GM12878 (cell line): Measurements from ENCODE around the gene ANO2. TPM values are rescaled to one million over a fixed set of nuclear protein-coding genes. Genes with fewer than 3 reads are reported as not detected.

Experiments used
- ATAC-seq: fragments of 200-7000 bp; cut with Tn5 transposase; 3 replicates; pipeline ENCODE4 v1.9.1; 2020; ENCODE audit warnings: mild to moderate bottlenecking, moderate library complexity
- BruUV-seq: library from RNA; stranded (reverse); fragments of 400-500 nt; replicated peaks from 2 replicates; lab custom pipeline; 2021; lab: Mats Ljungman, UMichigan
- CTCF ChIA-PET: fragments of 300-600 bp; sonication (Branson Sonifier 250); formaldehyde crosslinking; extraction: SDS; loops from one replicate; lab custom pipeline; 2021; ENCODE audit warnings: inconsistent platforms; lab: Yijun Ruan, JAX
- POLR2A ChIA-PET: fragments of 350-600 bp; formaldehyde crosslinking; extraction: SDS; loops from one replicate; lab custom pipeline; 2021; ENCODE audit warnings: inconsistent platforms; lab: Charles Lee
- RAD21 ChIA-PET: fragments of 300-600 bp; sonication (Branson Sonifier 250); formaldehyde crosslinking; loops from one replicate; lab custom pipeline; 2023; ENCODE audit warnings: antibody characterized with exemption; ENCODE audit not compliant: unreplicated experiment; lab: Charles Lee
- SMC1A ChIA-PET: fragments of 300-600 bp; sonication (Branson Sonifier 250); formaldehyde crosslinking; loops from one replicate; lab custom pipeline; 2023; ENCODE audit not compliant: unreplicated experiment, uncharacterized antibody; lab: Charles Lee
- DNase-seq: peaks from one replicate; pipeline ENCODE4 v3.0.0-alpha.2; 2011; ENCODE audit warnings: low read depth, low spot score
- FAIRE-seq: peaks from 3 replicates; lab custom pipeline; 2011; peaks lifted over from hg19 to GRCh38; lab: Jason Lieb, UNC
- H2AFZ ChIP-seq: 2 replicates; pipeline ENCODE4 v1.6.0; 2011; ENCODE audit warnings: low read depth, low read length, control low read depth; ENCODE audit not compliant: control insufficient read depth
- H3K27ac ChIP-seq: 2 replicates; pipeline ENCODE4 v1.5.1; 2011; ENCODE audit warnings: control low read depth; ENCODE audit not compliant: control insufficient read depth, insufficient read depth
- H3K27me3 ChIP-seq, 2 experiments: replicated peaks in 1 of 2; 2 replicates each; pipeline versions ENCODE4 v1.6.0 to v1.6.1; 2011; ENCODE audit warnings: low read length in 1 of 2; ENCODE audit not compliant: control insufficient read depth in 2 of 2, insufficient read depth in 2 of 2
- H3K36me3 ChIP-seq, 2 experiments: 2 replicates each; pipeline ENCODE4 v1.5.1; 2011; ENCODE audit warnings: low read length in 1 of 2; ENCODE audit not compliant: control insufficient read depth in 2 of 2, insufficient read depth in 2 of 2
- H3K4me1 ChIP-seq: 2 replicates; pipeline ENCODE4 v1.6.1; 2011; ENCODE audit warnings: mild to moderate bottlenecking, low read length, moderate library complexity, mixed read lengths; ENCODE audit not compliant: control insufficient read depth, insufficient read depth
- H3K4me2 ChIP-seq: 2 replicates; pipeline ENCODE4 v1.6.0; 2011; ENCODE audit warnings: control low read depth; ENCODE audit not compliant: control insufficient read depth, insufficient read depth
- H3K4me3 ChIP-seq: fragments of 200-600 bp; sonication (generic); 2 replicates; pipeline ENCODE4 v1.5.1; 2016
- H3K79me2 ChIP-seq: 2 replicates; pipeline ENCODE4 v1.6.0; 2011; ENCODE audit warnings: low read length; ENCODE audit not compliant: control insufficient read depth, insufficient read depth
- H3K9ac ChIP-seq: 2 replicates; pipeline ENCODE4 v1.8.0; 2011; ENCODE audit warnings: low read length, control low read depth, mixed read lengths; ENCODE audit not compliant: control insufficient read depth, insufficient read depth
- H3K9me3 ChIP-seq: replicated peaks from 3 replicates; pipeline ENCODE4 v1.5.1; 2011; ENCODE audit warnings: mild to moderate bottlenecking, low read length; ENCODE audit not compliant: control insufficient read depth, insufficient read depth
- H4K20me1 ChIP-seq: 2 replicates; pipeline ENCODE4 v1.6.0; 2011; ENCODE audit not compliant: control insufficient read depth, insufficient read depth
- BHLHE40 ChIP-seq, 2 experiments: fragments of 450-650 bp in 1 of 2; IDR thresholded peaks; 2 replicates each; pipeline ENCODE4 v1.6.1; 2011 to 2017; ENCODE audit warnings: low read depth in 2 of 2, borderline replicate concordance in 1 of 2, improper control_type of control experiment in 1 of 2, low read length in 1 of 2, mild to moderate bottlenecking in 1 of 2
- BRCA1 ChIP-seq: IDR thresholded peaks from 2 replicates; pipeline ENCODE4 v1.6.1; 2011; ENCODE audit warnings: low read depth, low read length, improper control_type of control experiment
- MXI1 ChIP-seq: fragments of 150-350 bp; IDR thresholded peaks from 2 replicates; pipeline ENCODE4 v1.6.1; 2011; ENCODE audit warnings: low read depth, mild to moderate bottlenecking, inconsistent platforms, low read length, improper control_type of control experiment
- MYC ChIP-seq: IDR thresholded peaks from 2 replicates; pipeline ENCODE4 v1.6.1; 2011; ENCODE audit warnings: mild to moderate bottlenecking, low read length, moderate library complexity, inconsistent platforms; ENCODE audit not compliant: insufficient read depth, insufficient replicate concordance, insufficient read length, severe bottlenecking
- NRF1 ChIP-seq: conservative IDR thresholded peaks from 2 replicates; pipeline ENCODE4 v1.6.1; 2011; ENCODE audit warnings: mild to moderate bottlenecking, low read depth, low read length, improper control_type of control experiment
- POLR2A ChIP-seq: IDR thresholded peaks from 2 replicates; pipeline ENCODE4 v1.6.1; 2011; ENCODE audit warnings: low read depth, mild to moderate bottlenecking, low read length
- SPI1 ChIP-seq: IDR thresholded peaks from 2 replicates; pipeline ENCODE4 v1.6.1; 2011; ENCODE audit warnings: low read depth, mild to moderate bottlenecking, low read length, moderate library complexity, borderline replicate concordance; ENCODE audit not compliant: insufficient read depth
- SREBF1 ChIP-seq: IDR thresholded peaks from 2 replicates; pipeline ENCODE4 v1.6.1; 2012; ENCODE audit warnings: mild to moderate bottlenecking, low read length
- ZNF384 ChIP-seq: IDR thresholded peaks from 2 replicates; pipeline ENCODE4 v1.6.1; 2012; ENCODE audit warnings: low read depth, mild to moderate bottlenecking, low read length, improper control_type of control experiment, borderline replicate concordance
- WGBS: methylation state at CpG from one replicate; pipeline ENCODE4 v1.1.6; 2016; ENCODE audit warnings: low lambda C conversion rate; ENCODE audit not compliant: insufficient replicate concordance, insufficient coverage; ENCODE audit errors: missing lambda C conversion rate; 5-methylcytosine and 5-hydroxymethylcytosine counted together
- in situ Hi-C: fragments of 300-500 bp; cut with MboI; formaldehyde crosslinking; loops from 9 replicates; pipeline ENCODE4 v1.14.3; 2018; ENCODE audit warnings: mixed read lengths
- intact Hi-C: fragments of 100-400 bp; cut with micrococcal nuclease; formaldehyde crosslinking; loops from one replicate; pipeline ENCODE4 v1.14.2; 2022; ENCODE audit not compliant: unreplicated experiment
- polyA plus RNA-seq, 11 experiments: library from polyadenylated mRNA; depleted of rRNA in 4 of 11; unstranded in 6 of 11; stranded (reverse) in 5 of 11; fragments of >200 nt; fragmentation: Nextera tagmentation in 4 of 11; fragmentation: Illumina TruSeq in 1 of 11; extraction: Ambion mirVana in 4 of 11; extraction: Trizol in 1 of 11; gene quantifications; 1 replicate in 1 of 11; 2 replicates in 10 of 11; pipeline versions ENCODE4 v1.2.1 to v1.2.3, GENCODE V29; 2011 to 2016; ENCODE audit warnings: inconsistent platforms in 2 of 11, missing spikeins in 2 of 11, low read depth in 1 of 11
- total RNA-seq, 4 experiments: library from RNA; depleted of rRNA in 3 of 4; stranded (reverse); fragments of >200 nt in 3 of 4; fragmentation: Illumina TruSeq in 1 of 4; extraction: Trizol in 1 of 4; gene quantifications; 2 replicates each; pipeline versions ENCODE4 v1.2.1 to v1.2.3, GENCODE V29; 2013 to 2021
- TF ChIP-seq, protein P1 (sequence below): fragments of 450-650 bp; IDR thresholded peaks from 2 replicates; pipeline ENCODE4 v1.6.1; 2016; ENCODE audit warnings: mild to moderate bottlenecking
- TF ChIP-seq, protein P2 (sequence below): fragments of 450-650 bp; IDR thresholded peaks from 2 replicates; pipeline ENCODE4 v1.6.1; 2016; ENCODE audit warnings: mild to moderate bottlenecking, moderate library complexity, borderline replicate concordance
- TF ChIP-seq, protein P3 (sequence below): IDR thresholded peaks from 2 replicates; pipeline ENCODE4 v1.6.1; 2011; ENCODE audit warnings: borderline replicate concordance, low read depth, mild to moderate bottlenecking, moderate library complexity, mixed read lengths, low read length; ENCODE audit not compliant: insufficient read depth; ENCODE audit errors: extremely low read length

The ANO2 gene
- total and polyA plus RNA-seq, 10 of the 15 experiments (the other 5 are each of a cell fraction or from before 2014, with no cell fraction given) = not detected

DNA sequence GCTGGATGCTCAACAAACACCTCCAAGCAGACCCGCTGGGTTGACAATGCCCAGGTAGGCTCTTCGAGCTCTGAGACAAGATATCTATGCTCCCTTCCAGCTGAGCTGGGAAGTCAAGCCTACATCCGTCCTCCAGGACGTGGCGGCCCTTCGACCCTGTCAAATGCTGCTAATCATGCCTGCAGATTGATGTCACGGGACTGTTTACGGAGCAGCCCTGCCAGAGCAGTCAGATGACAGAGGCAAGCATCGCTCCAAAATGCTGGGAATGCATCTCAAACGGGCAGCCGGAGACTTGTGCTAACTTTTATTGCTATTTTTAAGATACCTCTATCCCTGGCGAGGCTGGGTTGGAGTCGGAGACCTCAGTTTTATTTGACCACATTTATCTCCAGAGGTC, 373.9 kb downstream of the ANO2 start:
- no peak overlapping the region for H3K4me3 ChIP-seq
- H2AFZ ChIP-seq = no peak overlapping the region
- H3K9ac ChIP-seq = no peak overlapping the region
- H3K36me3 ChIP-seq = no peaks in the 10 kb centered on the region
- H3K4me2 ChIP-seq = no peak overlapping the region
- ATAC-seq = no peak
- FAIRE-seq = no peak
- intact Hi-C loops (no loop called here), in situ Hi-C loops (no loop called here)
- CTCF ChIA-PET = no interaction called here
- WGBS = 25% methylated on average over 13 of the region's 13 CpGs
- peaks cover 0 to 2% of the 10 kb centered on the region in 2 experiments; a peak in 2 of 4 replicates for H3K27me3 ChIP-seq
- H3K9me3 ChIP-seq = no peaks in the 10 kb centered on the region
- TF ChIP-seq NRF1 (no peak), SREBF1 (no peak), MXI1 (no peak), SPI1 (no peak)
- TF ChIP-seq, protein P1, sequence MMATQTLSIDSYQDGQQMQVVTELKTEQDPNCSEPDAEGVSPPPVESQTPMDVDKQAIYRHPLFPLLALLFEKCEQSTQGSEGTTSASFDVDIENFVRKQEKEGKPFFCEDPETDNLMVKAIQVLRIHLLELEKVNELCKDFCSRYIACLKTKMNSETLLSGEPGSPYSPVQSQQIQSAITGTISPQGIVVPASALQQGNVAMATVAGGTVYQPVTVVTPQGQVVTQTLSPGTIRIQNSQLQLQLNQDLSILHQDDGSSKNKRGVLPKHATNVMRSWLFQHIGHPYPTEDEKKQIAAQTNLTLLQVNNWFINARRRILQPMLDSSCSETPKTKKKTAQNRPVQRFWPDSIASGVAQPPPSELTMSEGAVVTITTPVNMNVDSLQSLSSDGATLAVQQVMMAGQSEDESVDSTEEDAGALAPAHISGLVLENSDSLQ = no peak
- H3K4me1 ChIP-seq = no peaks in the 10 kb centered on the region
- SMC1A ChIA-PET = no interaction called here
- no peak overlapping the region for H3K27ac ChIP-seq
- POLR2A ChIA-PET = no interaction called here
- no peaks in the 10 kb centered on the region for H3K79me2 ChIP-seq
- RAD21 ChIA-PET = no interaction called here
- no peak for DNase-seq
- no peaks in the 10 kb centered on the region for H4K20me1 ChIP-seq
- BruUV-seq = no TSS peak

GRCh38 chr12:5570416-5570815, 374.6 kb downstream of the ANO2 start:
- RAD21 ChIA-PET = no interaction called here
- POLR2A ChIA-PET = no interaction called here
- SMC1A ChIA-PET = no interaction called here
- no peaks in the 10 kb centered on the region for H3K9me3 ChIP-seq
- FAIRE-seq (no peak), DNase-seq (no peak), ATAC-seq (no peak)
- no peaks in the 10 kb centered on the region for H4K20me1 ChIP-seq
- BruUV-seq = no TSS peak
- no peaks in the 10 kb centered on the region for H3K79me2 ChIP-seq
- no peak overlapping the region for H2AFZ ChIP-seq
- H3K27ac ChIP-seq = no peak overlapping the region
- intact Hi-C loops (no loop called here), in situ Hi-C loops (no loop called here)
- H3K4me1 ChIP-seq = no peaks in the 10 kb centered on the region
- CTCF ChIA-PET = no interaction called here
- H3K4me3 ChIP-seq = no peak overlapping the region
- H3K27me3 ChIP-seq = peaks cover 0 to 2% of the 10 kb centered on the region in 2 experiments; a peak in 2 of 4 replicates
- H3K36me3 ChIP-seq = no peaks in the 10 kb centered on the region
- no peak overlapping the region for H3K9ac ChIP-seq
- H3K4me2 ChIP-seq = no peak overlapping the region
- 0% methylated on average over 1 of the region's 1 CpG for WGBS
- TF ChIP-seq ZNF384 = no peak
- TF ChIP-seq BRCA1 = no peak
- TF ChIP-seq BHLHE40 (IDR thresholded peaks at IDR 0.05; ENCODE audit: borderline replicate concordance in 1 of 2, low read depth in 2 of 2, low read length in 1 of 2) = no peak
- TF ChIP-seq POLR2A = no peak
- TF ChIP-seq MYC = no peak
- TF ChIP-seq, protein P2, sequence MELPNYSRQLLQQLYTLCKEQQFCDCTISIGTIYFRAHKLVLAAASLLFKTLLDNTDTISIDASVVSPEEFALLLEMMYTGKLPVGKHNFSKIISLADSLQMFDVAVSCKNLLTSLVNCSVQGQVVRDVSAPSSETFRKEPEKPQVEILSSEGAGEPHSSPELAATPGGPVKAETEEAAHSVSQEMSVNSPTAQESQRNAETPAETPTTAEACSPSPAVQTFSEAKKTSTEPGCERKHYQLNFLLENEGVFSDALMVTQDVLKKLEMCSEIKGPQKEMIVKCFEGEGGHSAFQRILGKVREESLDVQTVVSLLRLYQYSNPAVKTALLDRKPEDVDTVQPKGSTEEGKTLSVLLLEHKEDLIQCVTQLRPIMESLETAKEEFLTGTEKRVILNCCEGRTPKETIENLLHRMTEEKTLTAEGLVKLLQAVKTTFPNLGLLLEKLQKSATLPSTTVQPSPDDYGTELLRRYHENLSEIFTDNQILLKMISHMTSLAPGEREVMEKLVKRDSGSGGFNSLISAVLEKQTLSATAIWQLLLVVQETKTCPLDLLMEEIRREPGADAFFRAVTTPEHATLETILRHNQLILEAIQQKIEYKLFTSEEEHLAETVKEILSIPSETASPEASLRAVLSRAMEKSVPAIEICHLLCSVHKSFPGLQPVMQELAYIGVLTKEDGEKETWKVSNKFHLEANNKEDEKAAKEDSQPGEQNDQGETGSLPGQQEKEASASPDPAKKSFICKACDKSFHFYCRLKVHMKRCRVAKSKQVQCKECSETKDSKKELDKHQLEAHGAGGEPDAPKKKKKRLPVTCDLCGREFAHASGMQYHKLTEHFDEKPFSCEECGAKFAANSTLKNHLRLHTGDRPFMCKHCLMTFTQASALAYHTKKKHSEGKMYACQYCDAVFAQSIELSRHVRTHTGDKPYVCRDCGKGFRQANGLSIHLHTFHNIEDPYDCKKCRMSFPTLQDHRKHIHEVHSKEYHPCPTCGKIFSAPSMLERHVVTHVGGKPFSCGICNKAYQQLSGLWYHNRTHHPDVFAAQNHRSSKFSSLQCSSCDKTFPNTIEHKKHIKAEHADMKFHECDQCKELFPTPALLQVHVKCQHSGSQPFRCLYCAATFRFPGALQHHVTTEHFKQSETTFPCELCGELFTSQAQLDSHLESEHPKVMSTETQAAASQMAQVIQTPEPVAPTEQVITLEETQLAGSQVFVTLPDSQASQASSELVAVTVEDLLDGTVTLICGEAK = no peak
- TF ChIP-seq, protein P3, sequence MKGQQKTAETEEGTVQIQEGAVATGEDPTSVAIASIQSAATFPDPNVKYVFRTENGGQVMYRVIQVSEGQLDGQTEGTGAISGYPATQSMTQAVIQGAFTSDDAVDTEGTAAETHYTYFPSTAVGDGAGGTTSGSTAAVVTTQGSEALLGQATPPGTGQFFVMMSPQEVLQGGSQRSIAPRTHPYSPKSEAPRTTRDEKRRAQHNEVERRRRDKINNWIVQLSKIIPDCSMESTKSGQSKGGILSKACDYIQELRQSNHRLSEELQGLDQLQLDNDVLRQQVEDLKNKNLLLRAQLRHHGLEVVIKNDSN = no peak
